ENCODE results near the gene DNPEP.

The DNPEP gene

GRCh38 chr2:219362072-219362471 lies 25.6 kb downstream of the DNPEP start:
- DNase-seq (ENCODE audit: low read depth in 2 of 2) = no peak

GRCh38 chr2:219358170-219359075 lies 29.3 kb downstream of the DNPEP start:
- DNase-seq (ENCODE audit: low read depth in 2 of 2) = no peak

- no peak for DNase-seq (ENCODE audit: low read depth in 2 of 2)
These were observed 30.9 kb downstream of the DNPEP start for GRCh38 chr2:219356834-219357233.

- no peak for DNase-seq (ENCODE audit: low read depth in 2 of 2)
These were observed 33.1 kb downstream of the DNPEP start for GRCh38 chr2:219354582-219354981.

GRCh38 chr2:219353129-219353528 lies 34.6 kb downstream of the DNPEP start:
- DNase-seq (ENCODE audit: low read depth in 2 of 2) = no peak

GRCh38 chr2:219352448-219353023 lies 35.2 kb downstream of the DNPEP start:
- peak; percentile 54 to 62 for DNase-seq (ENCODE audit: low read depth in 2 of 2)

GRCh38 chr2:219350710-219351221 lies 36.9 kb downstream of the DNPEP start:
- no peak for DNase-seq (ENCODE audit: low read depth in 2 of 2)

- no peak for DNase-seq (ENCODE audit: low read depth in 2 of 2)
These were observed 37.5 kb downstream of the DNPEP start for GRCh38 chr2:219350215-219350614.

- DNase-seq (ENCODE audit: low read depth in 2 of 2) = no peak
These were observed 42.8 kb downstream of the DNPEP start for GRCh38 chr2:219344751-219345430.

GRCh38 chr2:219335373-219335786 lies 52.3 kb downstream of the DNPEP start:
- no peak for DNase-seq (ENCODE audit: low read depth in 2 of 2)

- no peak for DNase-seq (ENCODE audit: low read depth in 2 of 2)
These were observed 53.6 kb downstream of the DNPEP start for GRCh38 chr2:219334076-219334475.

GRCh38 chr2:219332542-219332941 lies 55.2 kb downstream of the DNPEP start, which contains the start of gene RESP18:
TSS of gene RESP18 (minus strand) at chr2:219332744.
- DNase-seq (ENCODE audit: low read depth in 2 of 2) = no peak

- DNase-seq (ENCODE audit: low read depth in 2 of 2) = peak in 1 of 2 donors; percentile 9
These were observed 56.0 kb downstream of the DNPEP start for GRCh38 chr2:219331560-219332213.

GRCh38 chr2:219327719-219328118 lies 60.0 kb downstream of the DNPEP start:
- no peak for DNase-seq (ENCODE audit: low read depth in 2 of 2)

GRCh38 chr2:219325657-219326315 lies 61.9 kb downstream of the DNPEP start:
- no peak for DNase-seq (ENCODE audit: low read depth in 2 of 2)

- DNase-seq (ENCODE audit: low read depth in 2 of 2) = no peak
These were observed 62.6 kb downstream of the DNPEP start for GRCh38 chr2:219325136-219325535.

GRCh38 chr2:219323434-219323833 lies 64.3 kb downstream of the DNPEP start:
- DNase-seq (ENCODE audit: low read depth in 2 of 2) = no peak

All from stimulated activated CD4-positive, alpha-beta T cell treated with anti-CD3 and anti-CD28 coated beads, Interleukin-1b, Interleukin-23, amount 100 ng/mL, for 4 hours (primary cell).